ENCODE measurements around the gene MRPL1. TPM values are rescaled to one million over a fixed set of nuclear protein-coding genes. Genes with fewer than 3 reads are reported as not detected.

The MRPL1 gene
- total RNA-seq, 2 experiments from 2014 or later, result 22.6 to 37.4 TPM

DNA sequence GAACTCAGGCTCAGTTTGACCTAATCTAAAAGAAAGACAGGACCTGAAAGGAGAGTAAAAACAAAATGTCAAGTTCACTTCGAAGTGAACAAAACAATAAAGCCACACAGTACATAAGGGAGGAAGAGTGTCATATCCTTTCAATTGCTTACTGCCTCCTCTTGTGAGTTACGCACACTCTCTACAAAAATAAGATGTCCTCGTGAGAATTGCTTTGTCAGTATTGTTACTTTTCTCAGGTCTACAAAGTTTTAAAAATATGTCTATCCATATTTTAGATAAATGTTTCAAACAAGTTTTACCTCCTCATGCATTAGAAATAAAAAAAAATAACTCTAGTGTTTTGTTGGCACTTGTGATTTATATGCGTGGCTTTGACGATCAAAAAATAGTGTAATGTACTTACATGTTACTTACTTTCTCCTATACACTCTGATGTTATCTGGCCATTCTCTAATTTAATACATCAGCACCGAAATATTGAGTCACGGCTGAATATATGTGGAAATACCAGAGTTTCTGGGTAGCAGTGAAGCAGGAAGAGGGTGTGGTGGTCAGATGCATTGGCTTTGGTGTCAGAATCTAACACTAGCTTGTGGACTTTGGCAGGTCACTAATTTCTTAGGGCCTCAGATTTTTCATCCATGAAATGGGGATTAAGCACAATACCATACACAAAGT, 8.1 kb upstream of the MRPL1 start:
- H3K36me3 ChIP-seq (ENCODE audit: insufficient read depth, low read length), result no peaks in the 10 kb centered on the region
- POLR2A ChIA-PET, result interaction anchor here (0.6 to 2.4 kb wide), 4 partner anchors 16 to 34 kb away, joined by 3 to 9 read pairs (median 8); no protein-coding TSS in a partner anchor
- no peaks in the 10 kb centered on the region for H4K20me1 ChIP-seq (ENCODE audit: insufficient read depth, low read length)
- H3K4me3 ChIP-seq (ENCODE audit: low read depth, low read length, poor library complexity, severe bottlenecking), result no peak overlapping the region
- DNase-seq (ENCODE audit: low spot score), result no peak
- no peaks in the 10 kb centered on the region for H3K9me3 ChIP-seq (ENCODE audit: low read length)
- no peak overlapping the region for H3K27ac ChIP-seq (ENCODE audit: low read depth, low read length, poor library complexity, severe bottlenecking)
- CTCF ChIA-PET (ENCODE audit: unreplicated experiment), result no interaction called here
- H3K79me2 ChIP-seq (ENCODE audit: insufficient read depth, low read depth, low read length), result no peaks in the 10 kb centered on the region
- TF ChIP-seq EZH2phosphoT487 (IDR thresholded peaks at IDR 0.05; ENCODE audit: borderline replicate concordance, low read depth, low read length) (no peak), CTCF (conservative IDR thresholded peaks at IDR 0.05; ENCODE audit: low read length) (no peak)
- BruUV-seq (replicated peaks), result no TSS peak
- H3K4me1 ChIP-seq (ENCODE audit: insufficient read depth, low read length, poor library complexity, severe bottlenecking), result peaks cover 26% of the 10 kb centered on the region
- H2AFZ ChIP-seq (ENCODE audit: low read length), result peak overlapping the region; percentile 52; the same call in 1 of the 2 replicates
- no peak overlapping the region for H3K4me2 ChIP-seq (ENCODE audit: low read length)
- intact Hi-C loops (cut with micrococcal nuclease; ENCODE audit: unreplicated experiment), result no loop called here
- no peaks in the 10 kb centered on the region for H3K9me2 ChIP-seq (ENCODE audit: insufficient read depth, low read length)

DNA sequence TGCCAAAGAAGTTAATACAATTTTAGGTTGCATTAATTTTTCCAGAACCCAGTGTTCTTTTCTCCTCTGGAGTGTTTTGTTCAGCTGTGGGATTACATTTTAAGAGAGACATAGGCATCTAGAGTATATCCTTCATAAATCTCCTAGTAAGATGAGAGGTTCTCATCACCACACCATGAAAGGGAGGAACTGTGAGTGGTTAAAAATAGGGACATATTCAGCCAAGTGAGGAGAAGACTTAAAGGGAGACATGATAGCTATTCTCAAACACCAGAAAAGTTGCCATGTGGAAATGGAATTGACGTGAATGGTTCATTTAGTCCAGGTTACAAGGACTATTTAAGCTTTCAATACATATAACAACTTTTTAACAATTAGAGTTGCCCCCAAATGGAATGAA, 6.5 kb upstream of the MRPL1 start:
- Histone ChIP-seq H3K4me1 (ENCODE audit: insufficient read depth, low read length, poor library complexity, severe bottlenecking) (peaks cover 33% of the 10 kb centered on the region), H2AFZ (ENCODE audit: low read length) (peak overlapping the region; percentile 13; the same call in 1 of the 2 replicates)
- intact Hi-C loops (cut with micrococcal nuclease; ENCODE audit: unreplicated experiment), result no loop called here

More for the DNA sequence above, 6.5 kb upstream of the MRPL1 start:
- H3K9me2 ChIP-seq (ENCODE audit: insufficient read depth, low read length), result no peaks in the 10 kb centered on the region
- no peak overlapping the region for H3K27ac ChIP-seq (ENCODE audit: low read depth, low read length, poor library complexity, severe bottlenecking)
- no peak overlapping the region for H3K4me3 ChIP-seq (ENCODE audit: low read depth, low read length, poor library complexity, severe bottlenecking)
- no peaks in the 10 kb centered on the region for H3K79me2 ChIP-seq (ENCODE audit: insufficient read depth, low read depth, low read length)
- no peak for DNase-seq (ENCODE audit: low spot score)
- H4K20me1 ChIP-seq (ENCODE audit: insufficient read depth, low read length), result no peaks in the 10 kb centered on the region
- BruUV-seq (replicated peaks), result no TSS peak
- no peaks in the 10 kb centered on the region for H3K36me3 ChIP-seq (ENCODE audit: insufficient read depth, low read length)
- H3K9me3 ChIP-seq (ENCODE audit: low read length), result no peaks in the 10 kb centered on the region
- ChIA-PET POLR2A (interaction anchor here (0.5 to 2.4 kb wide), 14 partner anchors 10 to 126 kb away, joined by 3 to 11 read pairs (median 4); no protein-coding TSS in a partner anchor), CTCF (ENCODE audit: unreplicated experiment) (no interaction called here)
- H3K4me2 ChIP-seq (ENCODE audit: low read length), result peak overlapping the region; percentile 24; the same call in 1 of the 2 replicates
- TF ChIP-seq CTCF (conservative IDR thresholded peaks at IDR 0.05; ENCODE audit: low read length) (no peak), EZH2phosphoT487 (IDR thresholded peaks at IDR 0.05; ENCODE audit: borderline replicate concordance, low read depth, low read length) (no peak)
